HG03135 (cell line): ENCODE measurements around the gene MYOM1.

Experiments used
- ATAC-seq: cut with Tn5 transposase; IDR thresholded peaks from one replicate; pipeline ENCODE4 v1.9.1; 2021; ENCODE audit warnings: mild to moderate bottlenecking, moderate library complexity; ENCODE audit not compliant: unreplicated experiment

Gene MYOM1

GRCh38 chr18:3250237-3251107, 30.7 kb upstream of the MYOM1 start:
- ATAC-seq, result no peak

GRCh38 chr18:3248658-3249359, 29.0 kb upstream of the MYOM1 start:
- ATAC-seq, result no peak

- ATAC-seq, result peak; percentile 7
These were observed 28.4 kb upstream of the MYOM1 start for GRCh38 chr18:3248062-3248657.

GRCh38 chr18:3247240-3248061, 27.7 kb upstream of the MYOM1 start, which contains the start of gene MYL12A:
MYL12A (plus strand) TSS chr18:3247801; CDS start chr18:3253248, 5,447 bp downstream.
- peak; percentile 84 for ATAC-seq

GRCh38 chr18:3246635-3247239, 27.0 kb upstream of the MYOM1 start:
- ATAC-seq, result peak; percentile 4

- peak; percentile 40 for ATAC-seq
These were observed 26.3 kb upstream of the MYOM1 start for GRCh38 chr18:3245853-3246634.

GRCh38 chr18:3245185-3245564, 25.4 kb upstream of the MYOM1 start:
- no peak for ATAC-seq

- ATAC-seq, result no peak
These were observed 19.0 kb upstream of the MYOM1 start for GRCh38 chr18:3238742-3239141.

- ATAC-seq, result no peak
These were observed 16.7 kb upstream of the MYOM1 start for GRCh38 chr18:3236470-3236869.

- ATAC-seq, result no peak
These were observed 16.1 kb upstream of the MYOM1 start for GRCh38 chr18:3235846-3236245.

- ATAC-seq, result no peak
These were observed 14.7 kb upstream of the MYOM1 start for GRCh38 chr18:3234457-3234856.

- ATAC-seq, result no peak
These were observed 13.8 kb upstream of the MYOM1 start for GRCh38 chr18:3233433-3234168.

- ATAC-seq, result no peak
These were observed 13.2 kb upstream of the MYOM1 start for GRCh38 chr18:3233004-3233403.

- no peak for ATAC-seq
These were observed 10.9 kb upstream of the MYOM1 start for GRCh38 chr18:3230401-3231334.

- no peak for ATAC-seq
These were observed 6.3 kb upstream of the MYOM1 start for GRCh38 chr18:3226048-3226447.

- ATAC-seq, result no peak
These were observed 5.8 kb upstream of the MYOM1 start for GRCh38 chr18:3225588-3225987.

- no peak for ATAC-seq
These were observed 4.5 kb upstream of the MYOM1 start for GRCh38 chr18:3224223-3224622.

GRCh38 chr18:3223356-3223755, 3.6 kb upstream of the MYOM1 start:
- ATAC-seq, result no peak
